ENCODE results near the gene KIAA1217.

Gene KIAA1217

GRCh38 chr10:24254180-24254579 is 45.2 kb downstream of the KIAA1217 start:
- TF ChIP-seq CTCF (IDR thresholded peaks at IDR 0.05): no peak
- Histone ChIP-seq H3K27ac (peak overlapping the region in 1 of 2 donors; percentile 8), H3K4me3 (no peak overlapping the region)
- no peak for DNase-seq (ENCODE audit: low spot score)

DNA sequence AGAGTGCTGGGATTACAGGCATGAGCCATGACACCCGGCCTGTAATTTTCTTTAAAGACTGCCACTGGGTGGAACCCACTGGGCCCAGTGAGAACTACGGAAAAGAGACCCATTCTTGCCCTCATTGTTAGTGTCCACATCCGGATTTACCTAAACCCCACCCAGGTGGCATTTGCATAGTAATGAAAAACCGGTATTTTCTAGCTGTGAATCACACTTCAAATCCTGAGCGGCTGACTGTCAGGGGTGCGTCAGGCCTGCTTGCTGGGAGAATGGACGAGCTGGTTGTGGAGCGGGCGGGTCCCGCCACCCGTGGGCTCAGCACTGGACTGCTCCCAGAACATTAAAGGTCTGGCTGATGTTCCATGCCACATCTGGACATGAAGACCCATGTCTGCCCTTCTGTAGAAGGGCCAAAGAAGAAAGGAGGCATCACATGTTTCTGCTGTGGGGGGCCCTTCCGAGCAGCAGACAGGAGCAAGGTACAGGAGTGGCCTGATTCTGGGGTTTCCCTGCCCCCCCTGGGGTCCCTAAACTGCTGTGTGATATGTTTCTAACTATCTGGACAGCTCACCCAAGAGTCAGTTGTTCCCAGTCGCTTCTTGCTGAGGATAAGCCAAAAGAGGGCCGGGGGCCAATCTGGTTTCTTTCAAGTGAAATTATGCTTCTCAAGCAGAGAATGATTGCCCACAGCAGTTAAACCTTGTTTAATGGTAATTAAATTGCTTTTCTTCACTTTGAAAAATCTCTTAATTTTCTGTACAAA is 46.4 kb downstream of the KIAA1217 start:
- H3K27ac ChIP-seq: peak overlapping the region in 1 of 2 donors; percentile 52
- no peak overlapping the region for H3K4me3 ChIP-seq
- DNase-seq (ENCODE audit: low spot score): no peak
- TF ChIP-seq CTCF (IDR thresholded peaks at IDR 0.05): no peak

DNA sequence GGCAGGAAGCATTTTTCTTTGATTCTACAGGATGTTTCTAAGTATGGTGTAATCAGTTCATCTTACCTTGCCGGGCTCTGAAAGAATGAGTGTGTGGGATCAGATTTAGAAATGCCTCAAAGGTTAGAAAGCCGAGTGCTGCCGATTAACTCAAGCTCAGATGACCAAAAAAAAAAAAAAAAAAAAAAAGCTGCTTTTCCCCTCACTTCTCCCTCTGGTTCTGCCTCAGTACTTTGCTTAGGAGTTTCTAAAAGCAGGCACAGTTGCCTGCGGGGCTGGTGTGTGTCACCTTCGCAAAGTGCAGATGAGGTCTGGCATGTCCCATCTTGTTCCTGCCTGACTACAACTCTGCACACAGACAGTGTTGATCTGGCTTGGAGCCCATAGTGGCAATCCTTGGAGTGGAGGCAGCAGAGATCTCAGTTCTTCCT is 47.0 kb downstream of the KIAA1217 start:
- DNase-seq (ENCODE audit: low spot score): no peak
- peak overlapping the region; percentile 16 to 67 for H3K27ac ChIP-seq
- TF ChIP-seq CTCF (IDR thresholded peaks at IDR 0.05): no peak
- H3K4me3 ChIP-seq: no peak overlapping the region

GRCh38 chr10:24256619-24257107 is 47.7 kb downstream of the KIAA1217 start:
- TF ChIP-seq CTCF (IDR thresholded peaks at IDR 0.05): no peak
- Histone ChIP-seq H3K27ac (peak overlapping the region in 1 of 2 donors; percentile 67), H3K4me3 (no peak overlapping the region)
- DNase-seq (ENCODE audit: low spot score): no peak

DNA sequence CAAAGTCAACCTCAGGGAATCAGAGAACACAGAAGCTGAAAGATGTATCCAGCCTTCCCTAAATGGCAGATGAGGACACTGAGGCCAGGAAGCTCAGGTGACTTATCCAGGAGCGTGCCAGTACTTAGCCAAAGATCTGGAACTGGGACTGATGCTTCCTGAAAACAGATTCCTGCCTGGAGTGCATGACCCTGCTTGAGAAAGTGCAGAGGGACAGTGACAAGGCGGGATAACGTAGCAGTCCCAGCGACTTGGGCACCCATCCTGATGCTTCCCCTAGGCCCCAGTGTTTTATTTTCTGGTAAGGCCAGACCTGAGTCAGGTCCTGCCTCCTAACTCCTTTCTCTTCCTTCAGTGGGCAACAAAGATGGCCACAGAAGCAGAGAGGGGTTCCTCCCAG is 48.6 kb downstream of the KIAA1217 start:
- Histone ChIP-seq H3K4me3 (no peak overlapping the region), H3K27ac (no peak overlapping the region)
- DNase-seq (ENCODE audit: low spot score): no peak
- no peak for TF ChIP-seq CTCF (IDR thresholded peaks at IDR 0.05)

- no peak for DNase-seq (ENCODE audit: low spot score)
- no peak for TF ChIP-seq CTCF (IDR thresholded peaks at IDR 0.05)
- Histone ChIP-seq H3K4me3 (no peak overlapping the region), H3K27ac (no peak overlapping the region)
These were observed 50.6 kb downstream of the KIAA1217 start for GRCh38 chr10:24259365-24260130.
